GM12864 (cell line): ENCODE measurements around the gene TMC5.
"Not testable (repeated sequence)": the region's sequence is repeated elsewhere in the genome, so short reads cannot be mapped to it uniquely, and the experiment has no call there.

Experiments used
- DNase-seq: peaks from one replicate; pipeline ENCODE4 v3.0.0-alpha.2; 2011; ENCODE audit warnings: low read depth
- H3K4me3 ChIP-seq: 2 replicates; pipeline ENCODE4 v1.5.1; 2011; ENCODE audit warnings: mild to moderate bottlenecking, low read depth, low read length, control low read depth
- TF ChIP-seq, protein P1 (sequence below): IDR thresholded peaks from 2 replicates; pipeline ENCODE4 v1.5.1; 2011; ENCODE audit warnings: low read depth, mild to moderate bottlenecking, moderate library complexity, low read length, control low read depth, inconsistent platforms; ENCODE audit errors: missing control alignments

The TMC5 gene, protein sequence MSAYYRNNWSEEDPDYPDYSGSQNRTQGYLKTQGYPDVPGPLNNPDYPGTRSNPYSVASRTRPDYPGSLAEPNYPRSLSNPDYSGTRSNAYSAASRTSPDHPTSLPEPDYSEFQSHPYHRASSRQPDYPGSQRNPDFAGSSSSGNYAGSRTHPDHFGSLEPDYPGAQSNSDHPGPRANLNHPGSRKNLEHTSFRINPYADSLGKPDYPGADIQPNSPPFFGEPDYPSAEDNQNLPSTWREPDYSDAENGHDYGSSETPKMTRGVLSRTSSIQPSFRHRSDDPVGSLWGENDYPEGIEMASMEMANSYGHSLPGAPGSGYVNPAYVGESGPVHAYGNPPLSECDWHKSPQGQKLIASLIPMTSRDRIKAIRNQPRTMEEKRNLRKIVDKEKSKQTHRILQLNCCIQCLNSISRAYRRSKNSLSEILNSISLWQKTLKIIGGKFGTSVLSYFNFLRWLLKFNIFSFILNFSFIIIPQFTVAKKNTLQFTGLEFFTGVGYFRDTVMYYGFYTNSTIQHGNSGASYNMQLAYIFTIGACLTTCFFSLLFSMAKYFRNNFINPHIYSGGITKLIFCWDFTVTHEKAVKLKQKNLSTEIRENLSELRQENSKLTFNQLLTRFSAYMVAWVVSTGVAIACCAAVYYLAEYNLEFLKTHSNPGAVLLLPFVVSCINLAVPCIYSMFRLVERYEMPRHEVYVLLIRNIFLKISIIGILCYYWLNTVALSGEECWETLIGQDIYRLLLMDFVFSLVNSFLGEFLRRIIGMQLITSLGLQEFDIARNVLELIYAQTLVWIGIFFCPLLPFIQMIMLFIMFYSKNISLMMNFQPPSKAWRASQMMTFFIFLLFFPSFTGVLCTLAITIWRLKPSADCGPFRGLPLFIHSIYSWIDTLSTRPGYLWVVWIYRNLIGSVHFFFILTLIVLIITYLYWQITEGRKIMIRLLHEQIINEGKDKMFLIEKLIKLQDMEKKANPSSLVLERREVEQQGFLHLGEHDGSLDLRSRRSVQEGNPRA

GRCh38 chr16:19417640-19418039 is at the start of gene TMC5:
TSS of gene TMC5 (plus strand) at chr16:19417883. CDS start at chr16:19440039, 22,156 bp downstream.
- TF ChIP-seq, protein P1, sequence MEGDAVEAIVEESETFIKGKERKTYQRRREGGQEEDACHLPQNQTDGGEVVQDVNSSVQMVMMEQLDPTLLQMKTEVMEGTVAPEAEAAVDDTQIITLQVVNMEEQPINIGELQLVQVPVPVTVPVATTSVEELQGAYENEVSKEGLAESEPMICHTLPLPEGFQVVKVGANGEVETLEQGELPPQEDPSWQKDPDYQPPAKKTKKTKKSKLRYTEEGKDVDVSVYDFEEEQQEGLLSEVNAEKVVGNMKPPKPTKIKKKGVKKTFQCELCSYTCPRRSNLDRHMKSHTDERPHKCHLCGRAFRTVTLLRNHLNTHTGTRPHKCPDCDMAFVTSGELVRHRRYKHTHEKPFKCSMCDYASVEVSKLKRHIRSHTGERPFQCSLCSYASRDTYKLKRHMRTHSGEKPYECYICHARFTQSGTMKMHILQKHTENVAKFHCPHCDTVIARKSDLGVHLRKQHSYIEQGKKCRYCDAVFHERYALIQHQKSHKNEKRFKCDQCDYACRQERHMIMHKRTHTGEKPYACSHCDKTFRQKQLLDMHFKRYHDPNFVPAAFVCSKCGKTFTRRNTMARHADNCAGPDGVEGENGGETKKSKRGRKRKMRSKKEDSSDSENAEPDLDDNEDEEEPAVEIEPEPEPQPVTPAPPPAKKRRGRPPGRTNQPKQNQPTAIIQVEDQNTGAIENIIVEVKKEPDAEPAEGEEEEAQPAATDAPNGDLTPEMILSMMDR: no peak
- no peak within 1 kb of the TSS for H3K4me3 ChIP-seq
- DNase-seq: no peak

DNA sequence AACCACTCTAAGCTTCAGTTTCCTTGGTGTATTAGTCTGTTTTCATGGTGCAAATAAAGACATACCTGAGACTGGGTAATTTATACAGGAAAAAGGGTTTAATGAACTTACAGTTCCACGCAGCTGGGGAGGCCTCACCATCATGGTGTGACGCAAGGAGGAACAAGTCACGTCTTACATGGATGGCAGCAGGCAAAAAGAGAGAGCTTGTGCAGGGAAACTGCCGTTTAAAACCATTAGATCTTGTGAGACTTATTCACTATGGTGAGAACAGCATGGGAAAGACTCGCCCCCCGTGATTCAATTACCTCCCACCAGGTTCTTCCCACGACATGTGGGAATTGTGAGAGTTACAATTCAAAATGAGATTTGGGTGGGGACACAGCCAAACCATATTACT is 45.1 kb upstream of the TMC5 start:
- H3K4me3 ChIP-seq, DNase-seq: not testable (repeated sequence)

GRCh38 chr16:19374402-19374801 is 43.3 kb upstream of the TMC5 start:
- H3K4me3 ChIP-seq: no peak overlapping the region
- TF ChIP-seq, protein P1: no peak
- no peak for DNase-seq

GRCh38 chr16:19375561-19376158 is 42.0 kb upstream of the TMC5 start:
- no peak overlapping the region for H3K4me3 ChIP-seq
- TF ChIP-seq, protein P1: peak; percentile 77
- no peak for DNase-seq

GRCh38 chr16:19377864-19378263 is 39.8 kb upstream of the TMC5 start:
- no peak for DNase-seq

GRCh38 chr16:19378511-19378910 is 39.2 kb upstream of the TMC5 start:
- no peak for DNase-seq
- TF ChIP-seq, protein P1: no peak
- no peak overlapping the region for H3K4me3 ChIP-seq

More at GRCh38 chr16:19377864-19378263, 39.8 kb upstream of the TMC5 start:
- H3K4me3 ChIP-seq: no peak overlapping the region
- TF ChIP-seq, protein P1: no peak

DNA sequence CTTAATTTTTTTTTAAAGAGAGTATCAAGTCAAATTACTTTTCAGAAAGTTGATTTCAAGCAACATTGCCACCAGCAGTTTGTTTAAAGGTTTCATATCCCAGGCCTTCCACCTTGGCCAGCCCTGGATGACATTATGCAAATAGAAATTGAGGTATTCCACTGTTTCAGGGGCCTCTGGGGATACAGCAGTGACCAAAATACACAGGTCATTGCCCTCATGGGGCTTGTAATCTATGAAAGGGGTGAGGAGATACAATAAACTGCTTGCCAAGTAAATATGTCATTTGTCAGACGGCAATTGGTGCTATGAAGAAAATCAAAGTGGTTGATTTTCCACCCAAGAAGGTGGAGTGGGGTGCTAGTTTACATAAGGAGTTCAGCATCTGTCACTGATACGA is 37.8 kb upstream of the TMC5 start:
- H3K4me3 ChIP-seq: no peak overlapping the region
- no peak for DNase-seq
- TF ChIP-seq, protein P1: no peak
